ENCODE measurements around the gene POU6F1. TPM values are rescaled to one million over a fixed set of nuclear protein-coding genes. Genes with fewer than 3 reads are reported as not detected.

The POU6F1 gene
- total RNA-seq, 5 donors from 2014 or later (not counting 1 experiment from before 2014, with no cell fraction given): 29.4 to 61.9 (median 45.4) TPM

DNA sequence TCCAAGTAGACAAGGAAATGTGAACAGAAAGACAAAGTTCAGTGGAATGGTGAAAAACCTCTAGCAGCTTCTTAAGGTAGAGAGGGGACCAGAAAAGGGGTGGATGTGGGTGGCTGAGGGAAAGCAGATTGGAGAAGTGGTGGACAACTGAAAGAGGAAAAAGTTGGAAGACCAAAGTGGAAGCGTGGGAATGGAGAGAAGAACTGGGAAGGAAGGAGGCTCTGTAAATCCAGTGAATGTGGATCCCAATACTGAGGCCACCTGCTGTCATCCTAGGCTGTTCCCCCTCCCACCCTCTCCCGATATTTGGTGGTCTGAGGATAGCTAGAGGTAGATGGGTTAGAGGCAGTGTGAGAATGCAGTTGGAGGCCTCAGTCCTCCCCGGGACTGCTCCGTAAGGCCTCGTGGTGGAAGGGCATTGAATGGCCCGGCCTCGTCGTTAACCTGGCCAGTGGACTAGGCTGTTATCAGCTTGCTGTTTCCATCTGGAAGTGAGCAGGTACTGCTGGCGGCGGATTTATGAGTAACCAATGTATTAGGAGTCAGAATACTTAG is 822 bp upstream of the POU6F1 start:
- H3K4me3 Mint-ChIP-seq: peak overlapping the region; percentile 90 to 92 (median 91)
- H3K27ac Mint-ChIP-seq: peak overlapping the region; percentile 96 to 97
- DNase-seq (no peak), ATAC-seq (replicated peaks in 1 of 4) (no peak)
- peaks cover 5 to 18% of the 10 kb centered on the region in 2 experiments for H3K4me1 ChIP-seq (ENCODE audit: control insufficient read depth in 1 of 2, extremely low read depth in 1 of 2, insufficient read depth in 2 of 2, low read length in 2 of 2)
- H3K9me3 ChIP-seq: no peaks in the 10 kb centered on the region
- no peaks in the 10 kb centered on the region for H3K27me3 Mint-ChIP-seq
- H3K27me3 ChIP-seq (replicated peaks in 1 of 2; ENCODE audit: control insufficient read depth in 2 of 2, extremely low read depth in 1 of 2, insufficient read depth in 2 of 2, low read length in 1 of 2): no peaks in the 10 kb centered on the region
- H3K27ac ChIP-seq (ENCODE audit: low read length): peak overlapping the region; percentile 91
- ChIA-PET POLR2A (interaction anchor here (0.7 to 2.2 kb wide), 5 partner anchors 16 to 454 kb away, joined by 3 to 22 read pairs (median 5); partner anchors contain the start of gene DAZAP2 (in 1 of the 2)), CTCF (interaction anchor here in 1 of 2 donors (0.6 to 1.7 kb wide), 9 partner anchors 20 to 996 kb away, joined by 3 to 27 read pairs (median 6); partner anchors contain the start of gene DAZAP2)
- no peaks in the 10 kb centered on the region for H3K36me3 ChIP-seq (ENCODE audit: control insufficient read depth in 2 of 2, extremely low read depth in 1 of 2, insufficient read depth in 1 of 2, low read length in 1 of 2)
- peaks cover 26 to 31% (median 28%) of the 10 kb centered on the region in 3 donors for H3K4me1 Mint-ChIP-seq
- H3K4me3 ChIP-seq (ENCODE audit: control insufficient read depth in 1 of 2, extremely low read depth in 1 of 2, low read length in 1 of 2): peak overlapping the region; percentile 88 to 90
- no peaks in the 10 kb centered on the region for H3K9me3 Mint-ChIP-seq
- peaks cover 7% of the 10 kb centered on the region for H3K36me3 Mint-ChIP-seq
- 96% methylated on average over 4 of the region's 10 CpGs for WGBS (ENCODE audit: insufficient coverage)

DNA sequence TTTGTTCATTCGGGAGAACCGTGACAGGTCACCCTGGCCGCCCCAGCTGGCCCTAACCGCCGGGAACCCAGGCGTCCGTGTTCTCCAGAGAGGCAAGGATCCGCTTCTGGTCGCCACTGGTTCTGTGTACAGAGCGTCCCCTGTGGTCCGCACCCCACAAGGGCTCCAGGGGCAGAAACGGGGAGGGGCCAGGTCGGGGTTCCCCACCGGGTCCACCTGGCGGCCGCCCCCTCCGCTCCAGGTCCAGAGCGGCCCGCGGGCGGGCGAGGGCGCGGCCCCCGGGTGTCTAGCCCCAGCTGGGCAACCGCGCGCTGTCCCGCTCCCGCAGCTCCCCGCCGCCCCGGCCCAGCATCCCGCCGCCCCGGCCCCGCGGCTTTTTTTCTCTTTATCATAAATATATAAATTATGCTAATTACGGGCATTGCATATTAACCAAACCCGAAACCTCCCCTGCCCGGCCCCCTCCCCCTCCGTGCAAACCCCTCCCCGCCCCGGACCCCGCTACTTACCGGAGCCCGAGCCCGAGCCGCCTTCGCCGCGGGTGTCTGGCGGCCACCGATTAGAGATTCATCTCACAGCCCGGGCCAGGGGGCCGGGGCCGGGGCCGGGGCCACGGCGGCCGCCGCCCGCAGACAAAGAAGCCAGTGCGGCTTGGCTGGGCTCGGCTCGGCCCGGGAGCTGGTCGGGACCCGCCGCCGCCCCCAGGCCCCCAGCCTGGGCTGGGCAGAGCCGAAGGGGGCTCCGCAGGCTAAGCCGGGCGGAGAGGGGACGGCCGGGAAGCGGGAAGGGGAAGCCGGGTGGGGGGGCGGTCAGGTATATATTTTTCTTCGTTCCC is 512 bp downstream of the POU6F1 start:
- Histone ChIP-seq H3K27ac (ENCODE audit: low read length) (peak overlapping the region; percentile 91), H3K4me3 (ENCODE audit: control insufficient read depth in 1 of 2, extremely low read depth in 1 of 2, low read length in 1 of 2) (peak overlapping the region; percentile 88 to 90), H3K4me1 (ENCODE audit: control insufficient read depth in 1 of 2, extremely low read depth in 1 of 2, insufficient read depth in 2 of 2, low read length in 2 of 2) (peaks cover 5 to 18% of the 10 kb centered on the region in 2 experiments), H3K9me3 (no peaks in the 10 kb centered on the region), H3K36me3 (ENCODE audit: control insufficient read depth in 2 of 2, extremely low read depth in 1 of 2, insufficient read depth in 1 of 2, low read length in 1 of 2) (no peaks in the 10 kb centered on the region), H3K27me3 (replicated peaks in 1 of 2; ENCODE audit: control insufficient read depth in 2 of 2, extremely low read depth in 1 of 2, insufficient read depth in 2 of 2, low read length in 1 of 2) (no peaks in the 10 kb centered on the region)
- Mint-ChIP-seq H3K36me3 (peaks cover 7% of the 10 kb centered on the region), H3K27me3 (no peaks in the 10 kb centered on the region), H3K4me3 (peak overlapping the region; percentile 75 to 92 (median 91)), H3K27ac (peak overlapping the region; percentile 96 to 97), H3K4me1 (peaks cover 24 to 29% (median 28%) of the 10 kb centered on the region in 3 donors), H3K9me3 (no peaks in the 10 kb centered on the region)
- ChIA-PET POLR2A (interaction anchor here (0.5 to 2.2 kb wide), 16 partner anchors 9 to 1191 kb away, joined by 3 to 22 read pairs (median 4); partner anchors contain the start of gene DAZAP2 (in 1 of the 2)), CTCF (interaction anchor here (0.6 to 1.7 kb wide), 21 partner anchors 21 to 1962 kb away, joined by 3 to 27 read pairs (median 4); partner anchors contain the start of gene DAZAP2 (in 2 of the 2))
- 6% methylated on average over 40 of the region's 81 CpGs for WGBS (ENCODE audit: insufficient coverage)
- ATAC-seq (replicated peaks in 1 of 4) (peak; percentile 58 to 62 (median 59)), DNase-seq (peak; percentile 14 to 70 (median 44))

DNA sequence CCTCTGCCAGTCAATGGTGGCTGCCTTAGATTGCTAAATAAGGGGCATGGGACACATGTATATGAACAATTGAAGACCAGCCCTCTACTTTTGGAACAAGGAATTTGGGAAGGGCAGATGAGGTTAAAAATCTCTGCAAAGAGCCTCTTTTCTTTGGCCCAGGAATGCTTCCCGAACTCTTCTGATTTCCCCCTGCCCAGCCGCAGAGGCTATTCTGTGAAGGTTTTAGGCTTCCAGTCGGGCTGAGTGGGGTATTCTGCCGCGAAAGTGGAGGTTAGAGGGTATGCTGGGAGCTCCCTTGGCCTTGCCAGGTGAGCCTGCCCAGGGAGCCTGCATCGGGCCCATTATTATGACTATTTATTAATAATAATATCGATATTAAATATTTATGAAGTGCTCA is 1.2 kb downstream of the POU6F1 start:
- Mint-ChIP-seq H3K36me3 (peaks cover 7% of the 10 kb centered on the region), H3K4me3 (peak overlapping the region; percentile 63 to 78 (median 75)), H3K27me3 (no peaks in the 10 kb centered on the region), H3K9me3 (no peaks in the 10 kb centered on the region), H3K4me1 (peaks cover 23 to 28% (median 28%) of the 10 kb centered on the region in 3 donors), H3K27ac (peak overlapping the region; percentile 74 to 90)
- DNase-seq (no peak), ATAC-seq (replicated peaks in 1 of 4) (no peak)
- ChIA-PET POLR2A (interaction anchor here (0.6 to 1.1 kb wide), 2 partner anchors 8 to 24 kb away, joined by 3 read pairs; no protein-coding TSS in a partner anchor), CTCF (interaction anchor here (1.0 to 1.7 kb wide), 3 partner anchors 22 to 104 kb away, joined by 4 to 6 read pairs (median 5); partner anchors contain the start of gene DAZAP2 (in 2 of the 2))
- Histone ChIP-seq H3K27me3 (replicated peaks in 1 of 2; ENCODE audit: control insufficient read depth in 2 of 2, extremely low read depth in 1 of 2, insufficient read depth in 2 of 2, low read length in 1 of 2) (no peaks in the 10 kb centered on the region), H3K4me1 (ENCODE audit: control insufficient read depth in 1 of 2, extremely low read depth in 1 of 2, insufficient read depth in 2 of 2, low read length in 2 of 2) (peaks cover 5 to 18% of the 10 kb centered on the region in 2 experiments), H3K27ac (ENCODE audit: low read length) (peak overlapping the region; percentile 73), H3K36me3 (ENCODE audit: control insufficient read depth in 2 of 2, extremely low read depth in 1 of 2, insufficient read depth in 1 of 2, low read length in 1 of 2) (no peaks in the 10 kb centered on the region), H3K9me3 (no peaks in the 10 kb centered on the region), H3K4me3 (ENCODE audit: control insufficient read depth in 1 of 2, extremely low read depth in 1 of 2, low read length in 1 of 2) (peak overlapping the region in 1 of 2 donors; percentile 90)
- no CpG with 5 or more reads among the region's 7 CpGs for WGBS (ENCODE audit: insufficient coverage)

DNA sequence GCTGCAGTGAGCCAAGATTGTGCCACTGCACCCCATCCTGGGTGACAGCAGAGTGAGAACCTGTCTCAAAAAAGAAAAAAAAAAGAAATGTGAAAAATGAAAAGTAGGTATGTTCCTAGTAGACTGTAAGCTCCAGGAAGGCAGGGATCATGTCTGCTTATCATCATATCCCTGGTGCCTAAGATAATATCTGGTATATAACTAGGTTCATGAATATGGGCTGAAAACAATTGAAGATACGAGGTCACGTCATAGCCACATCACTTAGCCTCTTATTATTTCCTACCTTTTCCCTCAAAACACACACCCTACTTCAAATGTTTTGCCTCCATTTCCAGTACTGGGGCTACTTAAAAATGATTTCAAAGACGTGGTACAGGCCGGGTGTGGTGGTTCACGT is 3.0 kb downstream of the POU6F1 start:
- no peak for DNase-seq
- no peak overlapping the region for H3K4me3 Mint-ChIP-seq
- H3K36me3 Mint-ChIP-seq: peaks cover 16% of the 10 kb centered on the region
- H3K4me1 Mint-ChIP-seq: peaks cover 22 to 28% (median 28%) of the 10 kb centered on the region in 3 donors
- peak overlapping the region in 1 of 2 donors; percentile 69 for H3K27ac Mint-ChIP-seq
- no peak overlapping the region for H3K27ac ChIP-seq (ENCODE audit: low read length)
- POLR2A ChIA-PET: no interaction called here
- no peaks in the 10 kb centered on the region for H3K27me3 Mint-ChIP-seq
- no peak for ATAC-seq (replicated peaks in 1 of 4)
- H3K9me3 Mint-ChIP-seq: no peaks in the 10 kb centered on the region
- CTCF ChIA-PET: interaction anchor here in 1 of 2 donors (0.6 kb wide), 1 partner anchor 20 kb away, joined by 10 read pairs; no protein-coding TSS in a partner anchor
- 94% methylated on average over 5 of the region's 5 CpGs for WGBS (ENCODE audit: insufficient coverage)
- H3K27me3 ChIP-seq (replicated peaks in 1 of 2; ENCODE audit: control insufficient read depth in 2 of 2, extremely low read depth in 1 of 2, insufficient read depth in 2 of 2, low read length in 1 of 2): no peaks in the 10 kb centered on the region
- no peaks in the 10 kb centered on the region for H3K36me3 ChIP-seq (ENCODE audit: control insufficient read depth in 2 of 2, extremely low read depth in 1 of 2, insufficient read depth in 1 of 2, low read length in 1 of 2)
- no peaks in the 10 kb centered on the region for H3K9me3 ChIP-seq
- H3K4me1 ChIP-seq (ENCODE audit: control insufficient read depth in 1 of 2, extremely low read depth in 1 of 2, insufficient read depth in 2 of 2, low read length in 2 of 2): peaks cover 5 to 18% of the 10 kb centered on the region in 2 experiments
- no peak overlapping the region for H3K4me3 ChIP-seq (ENCODE audit: control insufficient read depth in 1 of 2, extremely low read depth in 1 of 2, low read length in 1 of 2)

- WGBS (ENCODE audit: insufficient coverage): 44% methylated on average over 1 of the region's 2 CpGs
- CTCF ChIA-PET: interaction anchor here in 1 of 2 donors (0.6 kb wide), 1 partner anchor 38 kb away, joined by 4 read pairs; no protein-coding TSS in a partner anchor
- H3K27ac ChIP-seq (ENCODE audit: low read length): no peak overlapping the region
- Mint-ChIP-seq H3K27ac (peak overlapping the region in 1 of 2 donors; percentile 71), H3K9me3 (no peaks in the 10 kb centered on the region), H3K36me3 (peaks cover 22% of the 10 kb centered on the region), H3K4me3 (no peak overlapping the region), H3K4me1 (peaks cover 2 to 9% (median 7%) of the 10 kb centered on the region in 3 donors), H3K27me3 (no peaks in the 10 kb centered on the region)
- no peak for ATAC-seq (replicated peaks in 1 of 4)
- H3K9me3 ChIP-seq: no peaks in the 10 kb centered on the region
- H3K4me3 ChIP-seq (ENCODE audit: control insufficient read depth in 1 of 2, extremely low read depth in 1 of 2, low read length in 1 of 2): no peak overlapping the region
- H3K4me1 ChIP-seq (ENCODE audit: control insufficient read depth in 1 of 2, extremely low read depth in 1 of 2, insufficient read depth in 2 of 2, low read length in 2 of 2): no peaks in the 10 kb centered on the region
- no peaks in the 10 kb centered on the region for H3K36me3 ChIP-seq (ENCODE audit: control insufficient read depth in 2 of 2, extremely low read depth in 1 of 2, insufficient read depth in 1 of 2, low read length in 1 of 2)
- no peak for DNase-seq
- no peaks in the 10 kb centered on the region for H3K27me3 ChIP-seq (replicated peaks in 1 of 2; ENCODE audit: control insufficient read depth in 2 of 2, extremely low read depth in 1 of 2, insufficient read depth in 2 of 2, low read length in 1 of 2)
- POLR2A ChIA-PET: no interaction called here
Observed at GRCh38 chr12:51210690-51211395, 7.0 kb downstream of the POU6F1 start.

Data from T-cell (primary cell).